ENCODE data around the gene PSMC4.

DNA sequence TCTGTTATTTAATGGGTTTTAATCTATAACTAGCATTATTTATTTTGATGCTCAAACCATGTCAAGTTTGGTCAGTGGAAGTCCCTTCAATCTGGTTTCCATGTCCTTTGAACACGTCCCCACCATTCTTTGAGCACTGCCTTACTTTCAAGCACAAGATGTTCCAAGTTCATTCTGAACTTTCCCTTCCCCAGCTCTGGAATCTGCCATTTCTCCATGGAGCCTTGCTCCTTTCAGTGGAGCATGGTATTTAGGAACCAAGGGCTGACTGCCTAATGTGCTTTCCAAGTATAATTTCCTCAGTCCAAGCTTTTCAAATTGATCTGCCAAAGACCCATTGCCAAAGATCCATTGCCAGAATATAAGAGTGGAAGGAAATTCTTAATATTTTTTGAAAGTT, 24.8 kb downstream of the PSMC4 start:
- TF ChIP-seq, protein P1, sequence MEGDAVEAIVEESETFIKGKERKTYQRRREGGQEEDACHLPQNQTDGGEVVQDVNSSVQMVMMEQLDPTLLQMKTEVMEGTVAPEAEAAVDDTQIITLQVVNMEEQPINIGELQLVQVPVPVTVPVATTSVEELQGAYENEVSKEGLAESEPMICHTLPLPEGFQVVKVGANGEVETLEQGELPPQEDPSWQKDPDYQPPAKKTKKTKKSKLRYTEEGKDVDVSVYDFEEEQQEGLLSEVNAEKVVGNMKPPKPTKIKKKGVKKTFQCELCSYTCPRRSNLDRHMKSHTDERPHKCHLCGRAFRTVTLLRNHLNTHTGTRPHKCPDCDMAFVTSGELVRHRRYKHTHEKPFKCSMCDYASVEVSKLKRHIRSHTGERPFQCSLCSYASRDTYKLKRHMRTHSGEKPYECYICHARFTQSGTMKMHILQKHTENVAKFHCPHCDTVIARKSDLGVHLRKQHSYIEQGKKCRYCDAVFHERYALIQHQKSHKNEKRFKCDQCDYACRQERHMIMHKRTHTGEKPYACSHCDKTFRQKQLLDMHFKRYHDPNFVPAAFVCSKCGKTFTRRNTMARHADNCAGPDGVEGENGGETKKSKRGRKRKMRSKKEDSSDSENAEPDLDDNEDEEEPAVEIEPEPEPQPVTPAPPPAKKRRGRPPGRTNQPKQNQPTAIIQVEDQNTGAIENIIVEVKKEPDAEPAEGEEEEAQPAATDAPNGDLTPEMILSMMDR (conservative IDR thresholded peaks at IDR 0.05; ENCODE audit: low read length): no peak
- TF ChIP-seq EZH2phosphoT487 (IDR thresholded peaks at IDR 0.05; ENCODE audit: borderline replicate concordance): no peak
